ENCODE measurements around the gene FOXP1. TPM values are rescaled to one million over a fixed set of nuclear protein-coding genes. Genes with fewer than 3 reads are reported as not detected.

FOXP1 gene
- total RNA-seq, 1 donor from 2014 or later: 110 TPM

DNA sequence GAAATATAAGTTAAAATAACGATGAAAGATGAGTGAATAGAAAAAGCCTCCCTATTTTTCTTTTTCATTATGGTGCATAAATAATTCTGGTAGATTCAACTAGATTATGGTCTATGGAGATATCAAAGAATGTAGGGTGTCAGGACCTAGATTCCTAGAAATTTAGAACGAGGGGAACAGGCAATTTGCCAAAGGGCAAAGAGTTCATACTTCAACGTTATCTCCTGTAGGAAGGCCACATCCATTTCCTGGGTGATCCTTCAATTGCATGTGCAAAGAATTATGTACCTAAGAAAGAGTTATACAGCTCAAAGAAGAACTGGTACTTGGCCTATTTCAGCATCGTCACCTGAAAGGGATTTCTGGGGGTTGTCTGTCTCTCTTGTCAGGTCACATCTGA, 351.8 kb downstream of the FOXP1 start:
- Mint-ChIP-seq H3K27ac (no peak overlapping the region), H3K36me3 (ENCODE audit: low read depth) (peaks cover 9% of the 10 kb centered on the region), H3K4me3 (no peak overlapping the region), H3K9me3 (no peaks in the 10 kb centered on the region), H3K4me1 (peaks cover 26% of the 10 kb centered on the region), H3K27me3 (peaks cover 20% of the 10 kb centered on the region)
- intact Hi-C loops (cut with micrococcal nuclease): no loop called here
- no peak for DNase-seq

DNA sequence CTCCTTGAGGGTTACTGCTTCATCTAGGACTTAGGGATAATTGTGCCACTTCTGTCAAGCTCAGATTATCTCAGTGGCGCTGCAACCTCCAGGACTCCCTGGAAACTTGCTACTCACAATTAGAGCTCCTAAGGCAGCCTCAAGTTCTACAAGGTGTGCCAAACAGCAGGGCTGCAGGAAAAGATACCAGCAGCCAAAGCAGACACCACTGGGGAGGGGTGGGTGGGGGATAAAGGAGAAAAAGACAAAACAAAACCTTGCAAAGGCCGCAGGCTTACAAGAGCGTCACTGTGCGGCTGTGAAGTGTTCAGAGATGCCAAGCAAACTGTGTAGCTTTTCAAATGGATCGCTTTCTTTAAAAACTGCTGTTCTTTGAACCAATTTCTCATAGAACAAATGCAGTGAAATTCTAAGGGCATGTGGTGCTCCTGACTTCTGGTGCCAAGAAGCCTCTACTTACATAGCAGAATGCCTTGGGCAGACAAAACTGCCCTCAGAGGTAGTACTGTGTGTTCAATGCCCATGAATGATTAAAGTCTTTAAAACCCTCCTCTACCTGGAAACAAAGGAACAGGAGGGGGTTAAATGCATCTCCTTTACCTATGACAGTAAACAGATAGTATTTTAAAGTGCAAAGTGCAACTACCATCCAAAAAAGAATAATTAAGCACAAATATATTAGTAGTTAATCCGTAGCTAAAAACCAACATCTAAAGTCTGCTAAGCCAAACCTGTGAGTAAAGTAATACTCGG, 353.4 kb downstream of the FOXP1 start:
- Mint-ChIP-seq H3K27me3 (peaks cover 21% of the 10 kb centered on the region), H3K9me3 (no peaks in the 10 kb centered on the region), H3K27ac (no peak overlapping the region), H3K4me3 (no peak overlapping the region), H3K36me3 (ENCODE audit: low read depth) (peaks cover 4% of the 10 kb centered on the region), H3K4me1 (peaks cover 39% of the 10 kb centered on the region)
- intact Hi-C loops (cut with micrococcal nuclease): loop anchor here (5.0 kb wide), 2 partner anchors 267 to 373 kb away; no protein-coding TSS in a partner anchor
- DNase-seq: no peak

DNA sequence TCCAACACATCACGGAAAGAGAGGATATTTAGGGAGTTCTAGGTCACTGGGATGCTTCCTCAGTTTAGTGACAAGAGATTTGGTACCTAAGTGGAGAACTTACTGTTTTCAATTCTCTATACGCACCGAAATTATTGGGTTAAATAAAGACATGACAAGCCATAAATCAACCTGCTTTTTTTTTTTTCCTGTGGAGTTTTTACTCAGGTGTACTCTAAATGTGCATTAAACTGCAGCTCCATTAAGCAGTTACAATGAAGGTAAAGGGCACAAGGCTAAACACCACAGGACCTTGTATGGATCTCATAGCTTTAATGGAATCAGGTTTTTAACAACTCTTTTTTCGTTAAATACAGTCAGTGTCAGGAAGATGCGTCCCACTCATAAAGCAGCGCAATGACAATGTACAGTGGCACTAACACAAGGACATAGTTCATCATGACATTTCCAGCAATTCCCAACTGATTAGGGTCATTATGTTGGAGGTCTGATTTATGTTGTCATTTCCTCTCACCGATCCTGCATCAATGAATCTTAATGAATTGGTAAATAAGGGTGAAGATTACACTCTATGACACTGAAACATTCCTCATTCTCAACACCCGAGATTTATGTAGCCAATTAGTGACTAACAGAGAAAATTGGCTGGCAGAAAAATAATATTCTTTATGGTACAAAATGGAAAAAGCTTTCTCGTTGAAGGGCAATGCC, 355.2 kb downstream of the FOXP1 start:
- intact Hi-C loops (cut with micrococcal nuclease): loop anchor here (5.0 kb wide), 2 partner anchors 269 to 371 kb away; no protein-coding TSS in a partner anchor
- no peak for DNase-seq
- Mint-ChIP-seq H3K27me3 (peaks cover 32% of the 10 kb centered on the region), H3K9me3 (no peaks in the 10 kb centered on the region), H3K27ac (peak overlapping the region; percentile 4), H3K4me3 (no peak overlapping the region), H3K36me3 (ENCODE audit: low read depth) (peaks cover 4% of the 10 kb centered on the region), H3K4me1 (peaks cover 40% of the 10 kb centered on the region)

DNA sequence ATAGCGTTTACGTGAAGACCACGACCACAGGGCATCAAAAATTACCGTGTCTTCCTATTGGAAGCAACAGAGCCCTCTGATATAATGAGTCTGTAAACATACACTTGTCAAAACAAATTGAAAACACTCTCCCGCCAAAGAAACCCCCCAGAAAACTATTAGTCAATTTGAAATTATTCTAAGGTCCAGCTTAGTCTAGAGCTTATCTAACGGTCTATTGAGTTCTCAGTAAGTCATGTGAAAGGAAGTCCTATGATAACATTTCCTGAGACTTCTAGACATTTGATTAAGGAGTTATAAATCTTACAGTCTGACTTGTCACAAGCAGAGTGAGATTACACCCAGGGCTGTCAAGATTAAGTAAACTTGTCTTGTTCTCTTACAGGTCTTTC, 356.3 kb downstream of the FOXP1 start:
- Mint-ChIP-seq H3K4me3 (peak overlapping the region; percentile 85), H3K9me3 (peaks cover 4% of the 10 kb centered on the region), H3K27me3 (peaks cover 37% of the 10 kb centered on the region), H3K36me3 (ENCODE audit: low read depth) (peaks cover 5% of the 10 kb centered on the region), H3K4me1 (peaks cover 44% of the 10 kb centered on the region), H3K27ac (peak overlapping the region; percentile 95)
- intact Hi-C loops (cut with micrococcal nuclease): loop anchor here (1.0 to 5.0 kb wide), 7 partner anchors 74 to 370 kb away; no protein-coding TSS in a partner anchor
- DNase-seq: no peak

DNA sequence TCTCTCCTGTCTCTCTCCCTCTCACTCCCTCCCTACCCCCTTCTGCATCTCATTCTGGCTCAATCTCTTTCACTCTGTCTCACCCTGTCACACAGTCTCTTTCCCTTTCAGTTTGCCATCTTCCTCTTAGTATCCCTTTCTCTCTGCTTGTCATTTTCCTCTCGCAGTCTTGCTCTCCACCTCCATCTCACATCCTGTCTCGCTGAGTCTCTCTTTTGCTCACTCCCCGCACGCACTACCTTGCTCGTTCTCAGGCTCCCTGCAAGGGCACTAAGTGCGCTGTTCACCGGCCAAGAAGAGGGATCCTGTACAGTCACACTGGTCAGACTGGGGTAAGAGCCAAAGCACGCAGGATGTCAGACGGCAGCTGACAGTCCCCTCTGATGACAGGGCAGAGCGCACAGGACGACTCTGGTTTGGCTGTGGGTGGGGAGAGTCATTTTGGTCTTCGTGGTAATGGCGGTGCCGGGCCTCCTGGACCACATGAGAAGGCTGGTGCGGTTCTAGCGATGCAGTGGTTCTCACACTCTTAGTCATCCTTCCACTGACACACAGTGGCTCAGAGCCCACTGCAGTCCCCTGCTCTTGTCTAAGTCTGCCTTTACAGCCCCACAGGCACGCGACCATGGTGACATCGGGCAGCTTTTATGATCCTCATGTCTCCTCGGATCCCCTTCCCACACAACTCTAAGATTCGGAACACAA, 356.8 kb downstream of the FOXP1 start:
- peak; percentile 94 for DNase-seq
- Mint-ChIP-seq H3K4me1 (peaks cover 41% of the 10 kb centered on the region), H3K4me3 (peak overlapping the region; percentile 85), H3K27me3 (peaks cover 35% of the 10 kb centered on the region), H3K36me3 (ENCODE audit: low read depth) (peaks cover 4% of the 10 kb centered on the region), H3K9me3 (peaks cover 4% of the 10 kb centered on the region), H3K27ac (peak overlapping the region; percentile 95)
- intact Hi-C loops (cut with micrococcal nuclease): loop anchor here (1.0 to 5.0 kb wide), 13 partner anchors 33 to 369 kb away; no protein-coding TSS in a partner anchor

DNA sequence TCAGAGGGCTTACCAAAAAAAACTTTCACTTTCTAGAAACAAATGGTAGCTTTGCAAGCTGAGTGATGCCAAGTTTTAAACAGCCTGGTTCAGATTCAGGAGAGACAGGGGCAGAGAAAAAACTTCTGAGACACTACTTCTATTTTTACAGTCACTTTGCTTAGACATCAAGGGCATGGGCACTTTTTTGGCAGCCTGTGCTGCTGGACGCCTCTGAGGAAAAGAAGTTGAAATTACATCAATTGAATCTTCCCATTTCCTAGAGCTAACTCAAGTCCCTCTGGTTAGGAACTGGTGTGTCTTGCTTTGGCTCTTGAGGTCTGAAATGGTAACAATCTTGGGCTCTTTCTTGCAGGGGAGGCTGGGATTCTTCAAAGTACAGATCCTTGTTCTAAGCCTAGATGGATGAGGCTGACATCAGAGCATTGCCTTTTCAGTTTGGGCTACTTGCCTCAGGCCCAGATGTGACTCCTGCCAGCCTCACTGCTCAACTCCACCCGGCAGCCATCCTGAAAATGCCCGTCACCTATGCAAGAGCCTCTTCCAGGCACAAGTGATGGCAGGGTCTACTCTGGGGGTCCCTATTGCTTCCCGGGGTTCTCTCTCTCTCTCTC, 357.5 kb downstream of the FOXP1 start:
- Mint-ChIP-seq H3K36me3 (ENCODE audit: low read depth) (peaks cover 4% of the 10 kb centered on the region), H3K27me3 (peaks cover 35% of the 10 kb centered on the region), H3K27ac (peak overlapping the region; percentile 95), H3K4me1 (peaks cover 47% of the 10 kb centered on the region), H3K9me3 (peaks cover 4% of the 10 kb centered on the region), H3K4me3 (peak overlapping the region; percentile 85)
- peak; percentile 58 for DNase-seq
- intact Hi-C loops (cut with micrococcal nuclease): loop anchor here (1.0 to 5.0 kb wide), 9 partner anchors 33 to 369 kb away; no protein-coding TSS in a partner anchor

DNA sequence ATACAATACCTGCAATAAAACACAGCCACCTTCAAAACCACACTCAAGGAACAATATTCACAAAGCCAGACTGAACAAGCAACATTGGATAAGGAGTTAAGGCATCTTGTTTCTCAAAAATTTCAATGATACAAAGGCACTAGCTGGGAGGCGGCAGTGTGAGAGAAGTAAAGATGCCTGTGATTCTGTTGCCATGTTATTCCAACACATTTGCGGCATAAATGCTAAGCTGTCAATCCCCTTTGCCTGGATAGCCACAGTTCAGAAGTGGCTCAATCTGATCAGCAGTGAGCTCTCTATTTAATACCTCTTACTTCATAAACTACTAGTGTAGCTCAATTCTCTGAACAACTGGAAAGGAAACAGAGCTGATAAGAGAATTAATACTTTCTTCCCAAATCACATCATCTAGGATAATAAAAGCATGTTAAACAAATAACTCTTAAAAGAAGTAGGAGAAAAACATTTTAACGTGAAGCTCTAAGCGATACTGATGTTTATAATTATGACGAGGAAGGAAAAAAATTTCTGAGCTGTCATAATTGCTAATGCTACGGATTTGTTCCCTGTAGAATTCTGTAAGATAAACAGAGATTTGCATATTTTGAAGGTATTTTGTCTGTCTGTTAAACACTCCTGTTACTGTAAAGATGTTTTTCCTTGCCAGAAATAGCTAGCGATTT, 358.4 kb downstream of the FOXP1 start:
- Mint-ChIP-seq H3K4me3 (peak overlapping the region; percentile 85), H3K9me3 (peaks cover 4% of the 10 kb centered on the region), H3K27me3 (peaks cover 32% of the 10 kb centered on the region), H3K36me3 (ENCODE audit: low read depth) (peaks cover 4% of the 10 kb centered on the region), H3K27ac (peak overlapping the region; percentile 95), H3K4me1 (peaks cover 52% of the 10 kb centered on the region)
- DNase-seq: no peak
- intact Hi-C loops (cut with micrococcal nuclease): loop anchor here (5.0 kb wide), 2 partner anchors 272 to 368 kb away; no protein-coding TSS in a partner anchor

DNA sequence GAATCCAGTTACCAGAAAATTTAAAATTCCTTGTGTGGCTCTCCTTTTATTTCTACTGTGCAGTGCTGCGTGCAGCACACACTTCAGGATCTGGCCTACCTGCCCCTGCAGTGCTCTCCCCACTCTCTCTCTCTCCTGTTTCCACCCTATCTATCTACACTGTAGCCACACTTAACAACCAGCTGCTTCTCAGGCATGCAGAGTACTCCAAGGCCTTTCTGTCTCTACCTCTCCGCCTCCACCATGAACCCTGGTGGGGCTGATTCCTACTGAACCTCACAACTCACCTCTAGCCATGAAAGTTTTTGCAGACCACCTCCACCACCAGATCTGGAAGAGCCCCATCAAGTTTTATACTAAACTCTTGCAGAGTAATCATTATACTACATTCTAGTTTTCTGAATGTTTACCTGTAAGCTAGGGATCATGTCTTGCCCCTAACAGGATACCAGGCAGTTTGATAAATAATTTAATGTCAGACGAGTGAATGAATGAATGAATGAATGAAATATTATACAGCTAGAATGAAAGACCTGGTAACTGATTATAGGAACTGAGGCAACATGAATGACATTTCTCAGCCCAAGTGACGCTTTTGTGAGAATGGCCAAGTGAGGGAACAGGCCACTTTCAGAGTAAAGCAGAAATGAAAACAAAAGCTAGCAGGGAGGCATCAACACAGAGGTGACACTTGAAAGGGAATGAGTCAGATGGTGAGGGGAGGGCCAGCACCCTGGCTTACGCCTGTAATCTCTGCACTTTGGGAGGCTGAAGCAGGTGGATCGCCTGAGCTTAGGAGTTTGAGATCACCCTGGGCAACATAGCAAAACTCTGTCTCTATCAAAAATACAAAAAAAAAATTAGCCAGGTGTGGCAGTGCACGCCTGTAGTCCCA, 363.5 kb downstream of the FOXP1 start:
- peaks cover 20% of the 10 kb centered on the region for H3K27me3 Mint-ChIP-seq
- peak overlapping the region; percentile 23 for H3K27ac Mint-ChIP-seq
- H3K36me3 Mint-ChIP-seq (ENCODE audit: low read depth): peaks cover 13% of the 10 kb centered on the region
- peak; percentile 78 for DNase-seq
- H3K9me3 Mint-ChIP-seq: peaks cover 10% of the 10 kb centered on the region
- peaks cover 28% of the 10 kb centered on the region for H3K4me1 Mint-ChIP-seq
- no peak overlapping the region for H3K4me3 Mint-ChIP-seq
- intact Hi-C loops (cut with micrococcal nuclease): no loop called here

DNA sequence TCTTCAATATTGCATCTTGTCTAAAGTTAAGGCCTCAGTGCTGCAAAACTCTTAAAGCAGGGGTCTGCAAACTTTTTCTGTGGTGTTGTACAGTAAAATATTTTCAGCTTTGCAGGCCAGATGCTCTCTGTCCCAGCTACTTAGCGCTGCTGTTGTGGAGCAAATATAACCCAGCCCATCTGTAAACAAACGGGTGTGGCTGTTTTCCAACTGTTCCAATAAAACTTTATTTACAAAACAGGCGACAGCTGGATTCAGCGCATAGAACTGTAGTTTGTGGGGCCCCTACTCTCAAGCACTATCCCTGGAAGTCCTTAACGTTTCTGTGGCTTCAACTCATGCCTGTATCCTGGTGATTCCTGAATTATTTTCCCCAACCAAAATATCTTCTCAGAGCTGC, 365.0 kb downstream of the FOXP1 start:
- H3K9me3 Mint-ChIP-seq: peaks cover 10% of the 10 kb centered on the region
- intact Hi-C loops (cut with micrococcal nuclease): no loop called here
- H3K27ac Mint-ChIP-seq: no peak overlapping the region
- H3K36me3 Mint-ChIP-seq (ENCODE audit: low read depth): peaks cover 14% of the 10 kb centered on the region
- no peak overlapping the region for H3K4me3 Mint-ChIP-seq
- no peak for DNase-seq
- peaks cover 9% of the 10 kb centered on the region for H3K27me3 Mint-ChIP-seq
- H3K4me1 Mint-ChIP-seq: peaks cover 25% of the 10 kb centered on the region

DNA sequence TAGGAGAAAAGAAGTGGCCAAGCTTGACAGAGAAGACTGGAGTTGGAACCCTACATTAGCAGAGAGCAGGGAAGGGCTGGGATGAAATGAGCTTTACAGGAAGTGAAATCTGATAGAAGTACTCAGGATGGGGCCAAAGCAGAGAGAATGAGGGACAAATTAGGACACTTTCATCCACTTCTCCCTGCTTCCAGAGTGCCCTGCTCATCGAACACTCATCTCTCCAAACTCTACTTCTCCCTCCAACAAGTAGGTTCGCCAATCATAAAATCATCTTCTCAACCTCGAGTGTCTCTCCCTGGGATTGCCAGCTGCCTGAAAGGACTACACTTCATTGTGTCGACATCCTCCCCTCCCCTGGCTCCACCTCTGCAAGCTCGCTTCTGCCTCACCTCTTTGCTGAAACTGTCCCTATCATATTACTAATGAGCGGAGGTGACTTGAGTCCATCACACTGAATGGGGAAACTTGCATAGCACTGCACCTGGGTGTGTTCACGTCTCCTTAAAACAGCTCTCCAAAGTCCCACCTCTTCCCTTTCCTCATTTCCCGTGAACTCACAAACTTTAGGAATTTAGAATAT, 365.8 kb downstream of the FOXP1 start:
- intact Hi-C loops (cut with micrococcal nuclease): no loop called here
- Mint-ChIP-seq H3K27ac (no peak overlapping the region), H3K4me1 (peaks cover 21% of the 10 kb centered on the region), H3K9me3 (peaks cover 9% of the 10 kb centered on the region), H3K27me3 (peaks cover 5% of the 10 kb centered on the region), H3K4me3 (no peak overlapping the region), H3K36me3 (ENCODE audit: low read depth) (peaks cover 12% of the 10 kb centered on the region)
- no peak for DNase-seq

DNA sequence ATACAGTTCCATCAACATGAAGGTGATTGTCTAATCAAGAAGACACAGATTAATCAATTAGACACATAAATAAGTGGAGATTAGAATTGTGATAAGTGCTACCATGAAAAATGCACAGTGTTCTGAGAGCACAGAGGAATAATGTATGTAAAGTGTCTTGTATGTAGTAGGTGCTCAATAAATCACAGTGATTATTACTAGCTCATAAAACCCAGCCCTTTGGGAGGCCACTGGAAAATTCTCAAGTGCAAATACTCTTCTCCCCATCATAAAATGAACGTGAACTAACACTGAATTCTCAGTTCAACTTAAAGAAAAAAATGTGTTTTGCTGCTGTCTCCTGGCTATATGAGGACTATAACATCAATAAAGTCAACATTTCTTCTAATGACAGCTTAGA, 368.2 kb downstream of the FOXP1 start:
- no peak overlapping the region for H3K4me3 Mint-ChIP-seq
- H3K9me3 Mint-ChIP-seq: peaks cover 10% of the 10 kb centered on the region
- H3K27me3 Mint-ChIP-seq: peaks cover 2% of the 10 kb centered on the region
- intact Hi-C loops (cut with micrococcal nuclease): no loop called here
- H3K27ac Mint-ChIP-seq: no peak overlapping the region
- DNase-seq: no peak
- peaks cover 9% of the 10 kb centered on the region for H3K4me1 Mint-ChIP-seq
- H3K36me3 Mint-ChIP-seq (ENCODE audit: low read depth): peaks cover 10% of the 10 kb centered on the region

DNA sequence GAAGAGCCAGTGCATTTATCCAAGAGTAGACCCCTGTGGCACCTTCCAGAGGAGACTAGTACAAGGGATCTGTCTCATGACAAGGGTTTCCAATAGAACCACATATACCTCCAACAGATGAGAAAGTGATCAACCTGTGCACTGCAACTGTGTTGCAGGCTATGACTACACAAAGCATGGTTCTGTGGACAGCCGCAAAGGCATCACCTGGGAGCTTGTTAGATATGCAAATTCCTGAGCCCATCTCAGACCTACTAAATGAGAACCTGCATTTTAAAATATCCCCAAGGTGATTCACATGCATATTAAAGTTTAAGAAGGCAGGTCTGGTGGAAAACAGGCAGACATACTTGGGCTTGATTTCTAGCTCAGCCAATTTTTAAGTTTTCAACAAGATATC, 368.7 kb downstream of the FOXP1 start:
- Mint-ChIP-seq H3K9me3 (peaks cover 9% of the 10 kb centered on the region), H3K4me1 (peaks cover 7% of the 10 kb centered on the region), H3K27me3 (peaks cover 2% of the 10 kb centered on the region), H3K4me3 (no peak overlapping the region), H3K27ac (no peak overlapping the region), H3K36me3 (ENCODE audit: low read depth) (peaks cover 8% of the 10 kb centered on the region)
- intact Hi-C loops (cut with micrococcal nuclease): no loop called here
- DNase-seq: no peak
